Tibial nerve (tissue), 3 donors: ENCODE measurements around the gene CDK6.
"Not testable (repeated sequence)": the region's sequence is repeated elsewhere in the genome, so short reads cannot be mapped to it uniquely, and the experiment has no call there.

ENCODE experiments used
- POLR2A ChIP-seq, 2 donors: fragments of 450-650 bp; IDR thresholded peaks; one replicate each; pipeline ENCODE4 v1.6.1; 2017; ENCODE audit warnings: antibody characterized with exemption in 2 of 2, mild to moderate bottlenecking in 2 of 2, moderate library complexity in 2 of 2
- TF ChIP-seq, protein P1 (sequence below), 5 experiments: fragments of 200-600 bp in 3 of 5; fragments of 450-650 bp in 2 of 5; sonication (generic) in 3 of 5; IDR thresholded peaks; one replicate each; pipeline ENCODE4 v1.5.1; 2016 to 2019; ENCODE audit warnings: antibody characterized with exemption in 5 of 5, mild to moderate bottlenecking in 3 of 5, moderate library complexity in 2 of 5

DNA sequence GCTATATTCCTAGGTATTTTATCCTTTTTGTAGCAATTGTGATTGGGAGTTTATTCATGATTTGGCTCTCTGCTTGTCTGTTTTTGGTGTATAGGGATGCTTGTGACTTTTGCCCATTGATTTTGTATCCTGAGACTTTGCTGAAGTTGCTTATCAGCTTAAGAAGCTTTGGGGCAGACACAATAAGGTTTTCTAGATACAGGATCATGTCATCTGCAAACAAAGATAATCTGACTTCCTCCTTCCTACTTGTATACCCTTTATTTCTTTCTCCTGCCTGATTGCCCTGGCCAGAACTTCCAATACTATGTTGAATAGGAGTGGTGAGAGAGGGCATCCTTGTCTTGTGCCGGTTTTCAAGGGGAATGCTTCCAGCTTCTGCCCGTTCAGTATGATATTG is 49.7 kb upstream of the CDK6 start:
- TF ChIP-seq, protein P1, sequence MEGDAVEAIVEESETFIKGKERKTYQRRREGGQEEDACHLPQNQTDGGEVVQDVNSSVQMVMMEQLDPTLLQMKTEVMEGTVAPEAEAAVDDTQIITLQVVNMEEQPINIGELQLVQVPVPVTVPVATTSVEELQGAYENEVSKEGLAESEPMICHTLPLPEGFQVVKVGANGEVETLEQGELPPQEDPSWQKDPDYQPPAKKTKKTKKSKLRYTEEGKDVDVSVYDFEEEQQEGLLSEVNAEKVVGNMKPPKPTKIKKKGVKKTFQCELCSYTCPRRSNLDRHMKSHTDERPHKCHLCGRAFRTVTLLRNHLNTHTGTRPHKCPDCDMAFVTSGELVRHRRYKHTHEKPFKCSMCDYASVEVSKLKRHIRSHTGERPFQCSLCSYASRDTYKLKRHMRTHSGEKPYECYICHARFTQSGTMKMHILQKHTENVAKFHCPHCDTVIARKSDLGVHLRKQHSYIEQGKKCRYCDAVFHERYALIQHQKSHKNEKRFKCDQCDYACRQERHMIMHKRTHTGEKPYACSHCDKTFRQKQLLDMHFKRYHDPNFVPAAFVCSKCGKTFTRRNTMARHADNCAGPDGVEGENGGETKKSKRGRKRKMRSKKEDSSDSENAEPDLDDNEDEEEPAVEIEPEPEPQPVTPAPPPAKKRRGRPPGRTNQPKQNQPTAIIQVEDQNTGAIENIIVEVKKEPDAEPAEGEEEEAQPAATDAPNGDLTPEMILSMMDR (IDR thresholded peaks at IDR 0.05): not testable (repeated sequence)
- not testable (repeated sequence) for TF ChIP-seq POLR2A (IDR thresholded peaks at IDR 0.05)
